ENCODE data around the gene DNAH5.

DNA sequence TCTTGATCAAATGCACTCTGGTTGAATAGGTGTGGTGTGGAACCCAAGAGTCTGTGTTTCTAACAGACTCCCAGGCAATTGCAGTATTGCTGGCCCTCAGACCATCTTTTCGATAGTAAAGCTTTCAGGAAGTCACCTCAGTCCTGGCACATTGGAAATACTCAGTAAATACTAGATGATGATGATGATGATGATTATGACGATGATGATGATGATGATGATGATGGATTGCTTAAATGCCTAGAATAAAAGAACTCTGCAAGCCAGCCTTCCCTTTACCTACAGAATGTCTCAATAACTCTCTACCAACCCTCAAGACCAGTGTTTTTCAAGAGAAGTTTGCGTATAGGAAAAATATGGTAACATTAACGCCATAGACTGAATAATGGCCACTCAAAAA lies 268.0 kb downstream of the DNAH5 start:
- TF ChIP-seq TAF1 (IDR thresholded peaks at IDR 0.05; ENCODE audit: low read depth, low read length): no peak
- TF ChIP-seq, protein P1, sequence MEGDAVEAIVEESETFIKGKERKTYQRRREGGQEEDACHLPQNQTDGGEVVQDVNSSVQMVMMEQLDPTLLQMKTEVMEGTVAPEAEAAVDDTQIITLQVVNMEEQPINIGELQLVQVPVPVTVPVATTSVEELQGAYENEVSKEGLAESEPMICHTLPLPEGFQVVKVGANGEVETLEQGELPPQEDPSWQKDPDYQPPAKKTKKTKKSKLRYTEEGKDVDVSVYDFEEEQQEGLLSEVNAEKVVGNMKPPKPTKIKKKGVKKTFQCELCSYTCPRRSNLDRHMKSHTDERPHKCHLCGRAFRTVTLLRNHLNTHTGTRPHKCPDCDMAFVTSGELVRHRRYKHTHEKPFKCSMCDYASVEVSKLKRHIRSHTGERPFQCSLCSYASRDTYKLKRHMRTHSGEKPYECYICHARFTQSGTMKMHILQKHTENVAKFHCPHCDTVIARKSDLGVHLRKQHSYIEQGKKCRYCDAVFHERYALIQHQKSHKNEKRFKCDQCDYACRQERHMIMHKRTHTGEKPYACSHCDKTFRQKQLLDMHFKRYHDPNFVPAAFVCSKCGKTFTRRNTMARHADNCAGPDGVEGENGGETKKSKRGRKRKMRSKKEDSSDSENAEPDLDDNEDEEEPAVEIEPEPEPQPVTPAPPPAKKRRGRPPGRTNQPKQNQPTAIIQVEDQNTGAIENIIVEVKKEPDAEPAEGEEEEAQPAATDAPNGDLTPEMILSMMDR (IDR thresholded peaks at IDR 0.05; ENCODE audit: control extremely low read depth in 1 of 3, insufficient read depth in 1 of 3, low read depth in 1 of 3, low read length in 3 of 3): no peak
- TF ChIP-seq EP300 (IDR thresholded peaks at IDR 0.05; ENCODE audit: borderline replicate concordance in 1 of 2, low read depth in 2 of 2, low read length in 2 of 2): no peak
- no peak for TF ChIP-seq KDM1A (IDR thresholded peaks at IDR 0.05; ENCODE audit: borderline replicate concordance, low read length)
- TF ChIP-seq CEBPB (IDR thresholded peaks at IDR 0.05; ENCODE audit: low read depth, low read length): no peak
- TF ChIP-seq RFX5 (IDR thresholded peaks at IDR 0.05; ENCODE audit: borderline replicate concordance, low read depth, low read length): no peak
- no peak for TF ChIP-seq JUND (IDR thresholded peaks at IDR 0.05; ENCODE audit: low read length)
- TF ChIP-seq CBX5 (IDR thresholded peaks at IDR 0.05; ENCODE audit: low read depth, low read length): no peak
- no peak for TF ChIP-seq RAD21 (IDR thresholded peaks at IDR 0.05 in 1 of 2, conservative IDR thresholded peaks at IDR 0.05 in 1 of 2; ENCODE audit: low read depth in 2 of 2, low read length in 2 of 2)
- no peak for TF ChIP-seq POLR2AphosphoS5 (IDR thresholded peaks at IDR 0.05; ENCODE audit: low read depth, low read length)
- TF ChIP-seq, protein P2, sequence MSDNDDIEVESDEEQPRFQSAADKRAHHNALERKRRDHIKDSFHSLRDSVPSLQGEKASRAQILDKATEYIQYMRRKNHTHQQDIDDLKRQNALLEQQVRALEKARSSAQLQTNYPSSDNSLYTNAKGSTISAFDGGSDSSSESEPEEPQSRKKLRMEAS (IDR thresholded peaks at IDR 0.05): no peak

All from H1 (cell line).